ENCODE measurements around the gene LIPK.

DNA sequence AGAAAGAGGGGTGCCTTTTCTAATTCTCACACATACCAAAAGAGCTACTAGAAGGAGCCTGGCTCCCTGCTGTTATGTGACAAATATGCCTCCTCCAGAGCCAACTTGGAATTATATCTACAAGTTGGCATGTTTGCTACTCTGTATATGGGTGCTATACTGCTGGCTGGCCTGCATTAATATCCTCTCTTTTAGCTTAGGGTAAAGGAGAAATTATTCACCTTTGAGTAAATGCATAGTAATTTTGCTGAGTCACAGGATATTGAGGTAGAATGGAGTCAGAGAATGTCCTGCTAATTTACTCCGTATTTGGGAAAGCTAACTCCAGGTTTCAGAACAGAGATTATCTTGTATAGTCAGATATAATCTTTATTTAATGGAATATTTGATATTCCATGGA is 29.6 kb downstream of the LIPK start:
- TF ChIP-seq POLR2A (IDR thresholded peaks at IDR 0.05) (no peak), CTCF (IDR thresholded peaks at IDR 0.05) (no peak)

All from right lobe of liver (tissue), 4 donors.